ENCODE results near the gene MEI1. TPM values are rescaled to one million over a fixed set of nuclear protein-coding genes. Genes with fewer than 3 reads are reported as not detected.
A peak's percentile ranks its signal among the peaks of the same experiment; 100 is the strongest.
"Not testable (repeated sequence)": the region's sequence is repeated elsewhere in the genome, so short reads cannot be mapped to it uniquely, and the experiment has no call there.

Gene MEI1
- total RNA-seq, 1 donor from 2014 or later, result 1.5 TPM

GRCh38 chr22:41664490-41664889 is 34.8 kb upstream of the MEI1 start:
- no peak for DNase-seq (ENCODE audit: low read depth)
- peaks cover 2% of the 10 kb centered on the region for H3K36me3 ChIP-seq (ENCODE audit: control insufficient read depth, insufficient read depth, low read length)

GRCh38 chr22:41664951-41665350 is 34.4 kb upstream of the MEI1 start:
- Histone ChIP-seq H3K36me3 (ENCODE audit: control insufficient read depth, insufficient read depth, low read length) (peaks cover 1% of the 10 kb centered on the region), H3K27me3 (ENCODE audit: control insufficient read depth, insufficient read depth, low read length) (no peaks in the 10 kb centered on the region), H3K4me3 (ENCODE audit: low read depth, low read length) (no peak overlapping the region)
- no peak for TF ChIP-seq CTCF (IDR thresholded peaks at IDR 0.05; ENCODE audit: insufficient read depth, low read length, poor library complexity, severe bottlenecking)
- no peak for DNase-seq (ENCODE audit: low read depth)

More at GRCh38 chr22:41664490-41664889, 34.8 kb upstream of the MEI1 start:
- Histone ChIP-seq H3K4me3 (ENCODE audit: low read depth, low read length) (no peak overlapping the region), H3K27me3 (ENCODE audit: control insufficient read depth, insufficient read depth, low read length) (no peaks in the 10 kb centered on the region)
- TF ChIP-seq CTCF (IDR thresholded peaks at IDR 0.05; ENCODE audit: insufficient read depth, low read length, poor library complexity, severe bottlenecking), result no peak

GRCh38 chr22:41668971-41669911 is 30.1 kb upstream of the MEI1 start:
- Histone ChIP-seq H3K27me3 (ENCODE audit: control insufficient read depth, insufficient read depth, low read length) (no peaks in the 10 kb centered on the region), H3K36me3 (ENCODE audit: control insufficient read depth, insufficient read depth, low read length) (peaks cover 1% of the 10 kb centered on the region), H3K4me3 (ENCODE audit: low read depth, low read length) (no peak overlapping the region)
- no peak for TF ChIP-seq CTCF (IDR thresholded peaks at IDR 0.05; ENCODE audit: insufficient read depth, low read length, poor library complexity, severe bottlenecking)
- DNase-seq (ENCODE audit: low read depth), result peak; percentile 52

- not testable (repeated sequence) for H3K36me3 ChIP-seq (ENCODE audit: control insufficient read depth, insufficient read depth, low read length); DNase-seq (ENCODE audit: low read depth); H3K4me3 ChIP-seq (ENCODE audit: low read depth, low read length); H3K27me3 ChIP-seq (ENCODE audit: control insufficient read depth, insufficient read depth, low read length)
Observed at GRCh38 chr22:41672096-41672495, 27.2 kb upstream of the MEI1 start.

GRCh38 chr22:41672780-41673509 is 26.4 kb upstream of the MEI1 start:
- H3K36me3 ChIP-seq (ENCODE audit: control insufficient read depth, insufficient read depth, low read length), result no peaks in the 10 kb centered on the region

More at GRCh38 chr22:41672780-41673509, 26.4 kb upstream of the MEI1 start:
- peak; percentile 24 for TF ChIP-seq CTCF (IDR thresholded peaks at IDR 0.05; ENCODE audit: insufficient read depth, low read length, poor library complexity, severe bottlenecking)
- Histone ChIP-seq H3K4me3 (ENCODE audit: low read depth, low read length) (no peak overlapping the region), H3K27me3 (ENCODE audit: control insufficient read depth, insufficient read depth, low read length) (no peaks in the 10 kb centered on the region)
- no peak for DNase-seq (ENCODE audit: low read depth)

Measured in kidney epithelial cell (primary cell).